B cell (primary cell): ENCODE data around the gene COX6A2. TPM values are rescaled to one million over a fixed set of nuclear protein-coding genes. Genes with fewer than 3 reads are reported as not detected.

Source experiments
- ATAC-seq: fragments of 200-7000 bp; cut with Tn5 transposase; one replicate; pipeline ENCODE4 v1.10.0; 2021; ENCODE audit warnings: low read depth, mild to moderate bottlenecking, moderate number of reproducible peaks, moderate library complexity
- CTCF ChIA-PET: fragments of 350-600 bp; sonication (Branson Sonifier 250); formaldehyde crosslinking; loops from one replicate; lab custom pipeline; 2021; ENCODE audit warnings: antibody characterized with exemption, inconsistent platforms; lab: Charles Lee
- POLR2A ChIA-PET: fragments of 350-600 bp; sonication (Branson Sonifier 250); formaldehyde crosslinking; loops from one replicate; lab custom pipeline; 2021; ENCODE audit warnings: antibody characterized with exemption; lab: Charles Lee
- DNase-seq: peaks from one replicate; pipeline ENCODE4 v3.0.0; 2013
- H2AFZ ChIP-seq: 2 replicates; pipeline ENCODE4 v1.6.1; 2012; ENCODE audit warnings: mild to moderate bottlenecking, low read depth, low read length; ENCODE audit not compliant: insufficient read depth, poor library complexity, severe bottlenecking
- H3K27ac ChIP-seq, 2 donors: 1 replicate in 1 of 2; 2 replicates in 1 of 2; pipeline ENCODE4 v1.5.1; 2012 to 2013; ENCODE audit warnings: low read length in 2 of 2, mild to moderate bottlenecking in 2 of 2, moderate library complexity in 1 of 2
- H3K27me3 ChIP-seq, 4 experiments: fragments of 200-600 bp in 1 of 4; sonication (generic) in 1 of 4; replicated peaks in 1 of 4; 1 replicate in 2 of 4; 2 replicates in 2 of 4; pipeline versions ENCODE4 v1.6.1 to v1.7.0; 2013 to 2016; ENCODE audit warnings: low read length in 3 of 4, mild to moderate bottlenecking in 2 of 4, mixed read lengths in 1 of 4, moderate library complexity in 1 of 4; ENCODE audit not compliant: insufficient read depth in 4 of 4, control insufficient read depth in 3 of 4; ENCODE audit errors: control extremely low read depth in 1 of 4
- H3K36me3 ChIP-seq, 2 experiments: replicated peaks in 1 of 2; 1 replicate in 1 of 2; 2 replicates in 1 of 2; pipeline versions ENCODE4 v1.6.1 to v1.7.1; 2013; ENCODE audit warnings: low read length in 1 of 2; ENCODE audit not compliant: insufficient read depth in 2 of 2, control insufficient read depth in 1 of 2; ENCODE audit errors: control extremely low read depth in 1 of 2, extremely low read depth in 1 of 2
- H3K4me1 ChIP-seq, 2 donors: fragments of 200-600 bp in 1 of 2; sonication (generic) in 1 of 2; 1 replicate in 1 of 2; 2 replicates in 1 of 2; pipeline versions ENCODE4 v1.5.1 to v1.6.1; 2013 to 2017; ENCODE audit warnings: low read length in 2 of 2; ENCODE audit not compliant: control insufficient read depth in 2 of 2, insufficient read depth in 2 of 2
- H3K4me2 ChIP-seq: replicated peaks from 2 replicates; pipeline ENCODE3; 2012; ENCODE audit warnings: mild to moderate bottlenecking, low read depth, low read length; ENCODE audit not compliant: poor library complexity, severe bottlenecking
- H3K4me3 ChIP-seq, 5 experiments: fragments of 200-600 bp in 1 of 5; sonication (generic) in 1 of 5; 1 replicate in 3 of 5; 2 replicates in 2 of 5; pipeline versions ENCODE4 v1.5.1 to v1.7.0; 2011 to 2016; ENCODE audit warnings: low read length in 4 of 5, mild to moderate bottlenecking in 4 of 5, low read depth in 2 of 5, control low read depth in 1 of 5, moderate library complexity in 1 of 5; ENCODE audit not compliant: insufficient read depth in 1 of 5; ENCODE audit errors: control extremely low read depth in 1 of 5, extremely low read depth in 1 of 5
- H3K79me2 ChIP-seq: fragments of 200-600 bp; sonication (generic); one replicate; pipeline ENCODE4 v1.6.0; 2016; ENCODE audit warnings: low read length; ENCODE audit not compliant: control insufficient read depth, insufficient read depth
- H3K9ac ChIP-seq: fragments of 200-600 bp; sonication (generic); 2 replicates; pipeline ENCODE4 v1.6.1; 2017; ENCODE audit warnings: mild to moderate bottlenecking, low read length, moderate library complexity
- H3K9me3 ChIP-seq, 3 donors: one replicate each; pipeline versions ENCODE4 v1.6.1 to v1.7.1; 2013; ENCODE audit warnings: low read length in 2 of 3; ENCODE audit not compliant: control insufficient read depth in 2 of 3, insufficient read depth in 1 of 3; ENCODE audit errors: control extremely low read depth in 1 of 3
- H4K20me1 ChIP-seq: 2 replicates; pipeline ENCODE4 v1.6.0; 2012; ENCODE audit warnings: mild to moderate bottlenecking, low read length; ENCODE audit not compliant: insufficient read depth, control insufficient read depth, poor library complexity, severe bottlenecking
- H3K27ac Mint-ChIP-seq: one replicate; pipeline ENCODE4 v1.8.0; 2021; ENCODE audit warnings: mixed read lengths
- H3K27me3 Mint-ChIP-seq: one replicate; pipeline ENCODE4 v1.8.0; 2021; ENCODE audit warnings: mixed read lengths
- H3K4me1 Mint-ChIP-seq: one replicate; pipeline ENCODE4 v1.8.0; 2021; ENCODE audit warnings: mixed read lengths
- H3K4me3 Mint-ChIP-seq: one replicate; pipeline ENCODE4 v1.8.0; 2021; ENCODE audit warnings: mixed read lengths
- H3K9me3 Mint-ChIP-seq: one replicate; pipeline ENCODE4 v1.8.0; 2022; ENCODE audit warnings: mixed read lengths; ENCODE audit not compliant: insufficient read depth
- EZH2 ChIP-seq: IDR thresholded peaks from 2 replicates; pipeline ENCODE4 v1.6.1; 2012; ENCODE audit warnings: borderline replicate concordance, low read depth, mild to moderate bottlenecking, moderate library complexity, low read length; ENCODE audit not compliant: insufficient read depth, poor library complexity, severe bottlenecking
- WGBS: methylation state at CpG from one replicate; pipeline ENCODE4 v1.1.5; 2013; ENCODE audit warnings: missing lambda C conversion rate; ENCODE audit not compliant: insufficient coverage; 5-methylcytosine and 5-hydroxymethylcytosine counted together
- intact Hi-C: fragments of 100-400 bp; cut with micrococcal nuclease; formaldehyde crosslinking; loops from one replicate; pipeline ENCODE4 v1.10.0; 2022
- polyA plus RNA-seq: library from polyadenylated mRNA; depleted of rRNA; stranded (reverse); fragments of >200 nt; gene quantifications from 2 replicates; pipeline ENCODE4 v1.2.3, GENCODE V29; 2012
- total RNA-seq, 2 donors: library from RNA; stranded (reverse); fragments of 120-200 nt in 1 of 2; gene quantifications; 1 replicate in 1 of 2; 2 replicates in 1 of 2; pipeline versions ENCODE4 v1.2.3 to v1.2.4, GENCODE V29; 2013 to 2022
- TF ChIP-seq, protein P1 (sequence below): fragments of 200-600 bp; IDR thresholded peaks from one replicate; pipeline ENCODE4 v1.8.0; 2022; ENCODE audit warnings: antibody characterized with exemption, mild to moderate bottlenecking

COX6A2 gene
- total and polyA plus RNA-seq, 2 donors (not counting 1 experiment from before 2014, with no cell fraction given) = not detected

DNA sequence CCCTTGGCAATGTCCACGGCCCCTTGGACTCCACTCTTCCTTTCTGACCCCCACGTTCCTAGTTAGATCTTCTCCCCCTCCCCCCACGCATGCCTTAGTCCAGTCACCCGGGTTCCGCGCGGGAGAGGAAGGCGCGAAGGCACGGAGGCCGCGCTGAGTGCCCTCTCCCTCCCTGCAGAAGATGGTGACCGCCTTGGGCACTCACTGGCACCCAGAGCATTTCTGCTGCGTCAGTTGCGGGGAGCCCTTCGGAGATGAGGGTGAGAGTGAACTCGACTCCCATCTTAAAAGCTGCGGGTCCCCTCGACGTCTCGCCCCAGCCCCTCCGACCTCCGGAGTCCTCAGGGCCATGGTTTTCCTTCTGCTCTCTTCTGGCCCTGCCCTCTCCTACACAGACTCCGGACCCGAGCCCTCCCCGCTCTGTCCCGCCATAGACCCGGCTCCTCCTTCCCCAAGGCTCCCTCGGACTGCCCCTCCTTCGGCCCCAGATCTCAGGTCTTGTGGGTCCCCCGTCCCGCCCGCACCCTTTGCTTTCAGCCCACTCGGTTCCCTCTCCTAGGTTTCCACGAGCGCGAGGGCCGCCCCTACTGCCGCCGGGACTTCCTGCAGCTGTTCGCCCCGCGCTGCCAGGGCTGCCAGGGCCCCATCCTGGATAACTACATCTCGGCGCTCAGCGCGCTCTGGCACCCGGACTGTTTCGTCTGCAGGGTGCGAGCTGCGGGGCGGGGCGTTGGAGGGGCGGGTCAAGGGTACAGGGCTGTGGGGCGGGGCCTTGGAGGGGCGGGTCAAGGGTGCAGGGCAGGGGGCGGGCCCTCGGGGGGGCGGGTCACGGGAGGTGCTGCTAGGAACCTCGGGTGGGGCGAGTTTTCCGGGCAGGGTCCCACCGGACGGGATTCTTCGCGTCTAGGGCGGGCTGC, 48.4 kb upstream of the COX6A2 start:
- peak overlapping the region in 4 of 5 experiments; percentile 57 to 65 (median 62) for H3K4me3 ChIP-seq
- POLR2A ChIA-PET = interaction anchor here (1.5 to 1.6 kb wide), 2 partner anchors 12 to 17 kb away, joined by 6 to 8 read pairs; partner anchors contain the start of gene ARMC5
- CTCF ChIA-PET = interaction anchor here (0.6 to 1.4 kb wide), 2 partner anchors 9 to 11 kb away, joined by 3 to 6 read pairs; no protein-coding TSS in a partner anchor
- Mint-ChIP-seq H3K4me1 (peaks cover 33% of the 10 kb centered on the region), H3K4me3 (peak overlapping the region; percentile 90), H3K9me3 (no peaks in the 10 kb centered on the region), H3K27ac (peak overlapping the region; percentile 83), H3K27me3 (peaks cover 8% of the 10 kb centered on the region)
- no peaks in the 10 kb centered on the region for H3K79me2 ChIP-seq
- peak overlapping the region; percentile 69 for H3K9ac ChIP-seq
- intact Hi-C loops = loop anchor here (1.0 to 5.0 kb wide), 4 partner anchors 12 to 396 kb away; partner anchors contain the start of genes RUSF1 and ZNF267
- H3K9me3 ChIP-seq = peaks cover 0 to 12% (median 0%) of the 10 kb centered on the region in 3 donors
- peak; percentile 81 for DNase-seq
- TF ChIP-seq EZH2 = no peak
- TF ChIP-seq, protein P1, sequence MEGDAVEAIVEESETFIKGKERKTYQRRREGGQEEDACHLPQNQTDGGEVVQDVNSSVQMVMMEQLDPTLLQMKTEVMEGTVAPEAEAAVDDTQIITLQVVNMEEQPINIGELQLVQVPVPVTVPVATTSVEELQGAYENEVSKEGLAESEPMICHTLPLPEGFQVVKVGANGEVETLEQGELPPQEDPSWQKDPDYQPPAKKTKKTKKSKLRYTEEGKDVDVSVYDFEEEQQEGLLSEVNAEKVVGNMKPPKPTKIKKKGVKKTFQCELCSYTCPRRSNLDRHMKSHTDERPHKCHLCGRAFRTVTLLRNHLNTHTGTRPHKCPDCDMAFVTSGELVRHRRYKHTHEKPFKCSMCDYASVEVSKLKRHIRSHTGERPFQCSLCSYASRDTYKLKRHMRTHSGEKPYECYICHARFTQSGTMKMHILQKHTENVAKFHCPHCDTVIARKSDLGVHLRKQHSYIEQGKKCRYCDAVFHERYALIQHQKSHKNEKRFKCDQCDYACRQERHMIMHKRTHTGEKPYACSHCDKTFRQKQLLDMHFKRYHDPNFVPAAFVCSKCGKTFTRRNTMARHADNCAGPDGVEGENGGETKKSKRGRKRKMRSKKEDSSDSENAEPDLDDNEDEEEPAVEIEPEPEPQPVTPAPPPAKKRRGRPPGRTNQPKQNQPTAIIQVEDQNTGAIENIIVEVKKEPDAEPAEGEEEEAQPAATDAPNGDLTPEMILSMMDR = no peak
- H3K4me1 ChIP-seq = peaks cover 19 to 28% of the 10 kb centered on the region in 2 donors
- WGBS = 8% methylated on average over 54 of the region's 68 CpGs
- peak overlapping the region; percentile 87 for H2AFZ ChIP-seq
- H4K20me1 ChIP-seq = no peaks in the 10 kb centered on the region
- peak overlapping the region; percentile 94 for H3K4me2 ChIP-seq
- no peaks in the 10 kb centered on the region for H3K36me3 ChIP-seq
- no peak overlapping the region for H3K27ac ChIP-seq
- ATAC-seq = peak; percentile 91
- peaks cover 0 to 21% (median 8%) of the 10 kb centered on the region in 4 experiments for H3K27me3 ChIP-seq
